ENCODE measurements around the gene CARMIL1.

Gene CARMIL1

GRCh38 chr6:25635886-25636317 is 356.7 kb downstream of the CARMIL1 start:
- no peak for DNase-seq

GRCh38 chr6:25637211-25637610 is 358.0 kb downstream of the CARMIL1 start:
- no peak for DNase-seq

GRCh38 chr6:25637960-25638434 is 358.8 kb downstream of the CARMIL1 start:
- DNase-seq: no peak

- no peak for DNase-seq
Measured at GRCh38 chr6:25639653-25640052, 360.5 kb downstream of the CARMIL1 start.

GRCh38 chr6:25640446-25640845 is 361.3 kb downstream of the CARMIL1 start:
- DNase-seq: no peak

GRCh38 chr6:25640891-25641290 is 361.7 kb downstream of the CARMIL1 start:
- DNase-seq: no peak

- DNase-seq: no peak
Measured at GRCh38 chr6:25641377-25641776, 362.2 kb downstream of the CARMIL1 start.

- DNase-seq: no peak
Measured at GRCh38 chr6:25641940-25642666, 362.9 kb downstream of the CARMIL1 start.

GRCh38 chr6:25642667-25643328 is 363.6 kb downstream of the CARMIL1 start:
- DNase-seq: no peak

- DNase-seq: no peak
Measured at GRCh38 chr6:25645916-25646315, 366.7 kb downstream of the CARMIL1 start.

GRCh38 chr6:25649611-25650010 is 370.4 kb downstream of the CARMIL1 start:
- no peak for DNase-seq

GRCh38 chr6:25652007-25652515 is 372.9 kb downstream of the CARMIL1 start, which contains the start of gene SCGN:
Gene SCGN (plus strand): TSS chr6:25652215. CDS start chr6:25652404, 189 bp downstream.
- DNase-seq: no peak

- no peak for DNase-seq
Measured at GRCh38 chr6:25655723-25656122, 376.5 kb downstream of the CARMIL1 start.

GRCh38 chr6:25659633-25660368 is 380.6 kb downstream of the CARMIL1 start:
- no peak for DNase-seq

GRCh38 chr6:25660512-25660911 is 381.3 kb downstream of the CARMIL1 start:
- DNase-seq: no peak

- DNase-seq: no peak
Measured at GRCh38 chr6:25661129-25661779, 382.1 kb downstream of the CARMIL1 start.

- DNase-seq: no peak
Measured at GRCh38 chr6:25665455-25665854, 386.3 kb downstream of the CARMIL1 start.

GRCh38 chr6:25669413-25669812 is 390.2 kb downstream of the CARMIL1 start:
- DNase-seq: no peak
